HepG2 (cell line): ENCODE measurements around the gene ZNF853. TPM values are rescaled to one million over a fixed set of nuclear protein-coding genes. Genes with fewer than 3 reads are reported as not detected.

ENCODE experiments used
- CTCF ChIP-seq: sonication (generic); formaldehyde crosslinking; IDR thresholded peaks from 2 replicates; pipeline ENCODE4 v1.5.0; 2020; ENCODE audit warnings: mild to moderate bottlenecking, missing genetic modification reagents, moderate library complexity
- GABPB1 ChIP-seq: IDR thresholded peaks from 2 replicates; pipeline ENCODE4 v1.6.1; 2016; ENCODE audit warnings: mild to moderate bottlenecking, missing genetic modification reagents, moderate library complexity, missing compliant biosample characterization
- HNRNPH1 ChIP-seq: fragments of 200-400 bp; formaldehyde crosslinking; optimal IDR thresholded peaks from 2 replicates; pipeline ENCODE3; 2017; ENCODE audit warnings: mild to moderate bottlenecking, low read depth, low read length
- HOXA3 ChIP-seq: sonication (generic); formaldehyde crosslinking; IDR thresholded peaks from 2 replicates; pipeline ENCODE4 v1.5.0; 2020; ENCODE audit warnings: missing genetic modification reagents
- KAT8 ChIP-seq: IDR thresholded peaks from 2 replicates; pipeline ENCODE4 v1.6.1; 2016; ENCODE audit warnings: missing genetic modification reagents, missing compliant biosample characterization
- KDM5B ChIP-seq: sonication (generic); formaldehyde crosslinking; IDR thresholded peaks from 2 replicates; pipeline ENCODE4 v1.4.0; 2020; ENCODE audit warnings: missing genetic modification reagents, mild to moderate bottlenecking, borderline replicate concordance
- NFAT5 ChIP-seq: sonication (generic); formaldehyde crosslinking; IDR thresholded peaks from 2 replicates; pipeline ENCODE4 v1.4.0; 2020; ENCODE audit warnings: missing genetic modification reagents
- RAD21 ChIP-seq: fragments of 450-650 bp; formaldehyde crosslinking; IDR thresholded peaks from 2 replicates; pipeline ENCODE4 v1.5.0; 2020; ENCODE audit warnings: mild to moderate bottlenecking
- SAP130 ChIP-seq: IDR thresholded peaks from 2 replicates; pipeline ENCODE4 v1.6.1; 2016; ENCODE audit warnings: low read depth
- SPEN ChIP-seq: sonication (generic); formaldehyde crosslinking; IDR thresholded peaks from 2 replicates; pipeline ENCODE4 v1.5.1; 2020; ENCODE audit warnings: low read depth, mild to moderate bottlenecking, missing genetic modification reagents
- TAF15 ChIP-seq: fragments of 200-400 bp; formaldehyde crosslinking; IDR thresholded peaks from one replicate; pipeline ENCODE4 v1.6.1; 2018; ENCODE audit warnings: mild to moderate bottlenecking, low read depth, low read length; ENCODE audit not compliant: poor library complexity, severe bottlenecking
- TSC22D2 ChIP-seq: sonication (generic); formaldehyde crosslinking; IDR thresholded peaks from 2 replicates; pipeline ENCODE4 v1.5.1; 2020; ENCODE audit warnings: missing genetic modification reagents, mild to moderate bottlenecking, borderline replicate concordance
- ZBTB7B ChIP-seq: sonication (generic); formaldehyde crosslinking; IDR thresholded peaks from 2 replicates; pipeline ENCODE4 v1.4.0; 2020; ENCODE audit warnings: missing genetic modification reagents
- ZFX ChIP-seq: sonication (generic); formaldehyde crosslinking; IDR thresholded peaks from 2 replicates; pipeline ENCODE4 v1.4.0; 2020; ENCODE audit warnings: mild to moderate bottlenecking, low read depth, missing genetic modification reagents, moderate library complexity
- ZNF674 ChIP-seq: sonication (generic); formaldehyde crosslinking; IDR thresholded peaks from 2 replicates; pipeline ENCODE4 v1.5.0; 2020; ENCODE audit warnings: low read depth, mild to moderate bottlenecking, missing genetic modification reagents
- polyA plus RNA-seq, 8 experiments: library from polyadenylated mRNA; depleted of rRNA in 3 of 8; stranded (reverse) in 7 of 8; unstranded in 1 of 8; fragments of >200 nt; fragmentation: Illumina TruSeq in 4 of 8; extraction: Trizol in 4 of 8; gene quantifications; 2 replicates each; pipeline versions ENCODE4 v1.2.1 to v1.2.3, GENCODE V29; 2011 to 2016; ENCODE audit warnings: low read depth in 4 of 8, missing spikeins in 1 of 8, mixed read lengths in 1 of 8; ENCODE audit not compliant: insufficient read depth in 1 of 8
- total RNA-seq, 5 experiments: library from RNA; depleted of rRNA; stranded (reverse); fragments of >200 nt; fragmentation: Illumina TruSeq; extraction: Trizol; gene quantifications; 2 replicates each; pipeline ENCODE4 v1.2.3, GENCODE V29; 2016; ENCODE audit warnings: low read depth in 1 of 5
- TF ChIP-seq, protein P1 (sequence below): sonication (generic); formaldehyde crosslinking; IDR thresholded peaks from 2 replicates; pipeline ENCODE4 v1.5.0; 2020; ENCODE audit warnings: mild to moderate bottlenecking, missing genetic modification reagents, borderline replicate concordance

ZNF853 gene
- total and polyA plus RNA-seq, 2 of the 13 experiments (the other 11 are each of a cell fraction or from before 2014, with no cell fraction given): 2.1 to 6.2 TPM

- TF ChIP-seq, protein P1, sequence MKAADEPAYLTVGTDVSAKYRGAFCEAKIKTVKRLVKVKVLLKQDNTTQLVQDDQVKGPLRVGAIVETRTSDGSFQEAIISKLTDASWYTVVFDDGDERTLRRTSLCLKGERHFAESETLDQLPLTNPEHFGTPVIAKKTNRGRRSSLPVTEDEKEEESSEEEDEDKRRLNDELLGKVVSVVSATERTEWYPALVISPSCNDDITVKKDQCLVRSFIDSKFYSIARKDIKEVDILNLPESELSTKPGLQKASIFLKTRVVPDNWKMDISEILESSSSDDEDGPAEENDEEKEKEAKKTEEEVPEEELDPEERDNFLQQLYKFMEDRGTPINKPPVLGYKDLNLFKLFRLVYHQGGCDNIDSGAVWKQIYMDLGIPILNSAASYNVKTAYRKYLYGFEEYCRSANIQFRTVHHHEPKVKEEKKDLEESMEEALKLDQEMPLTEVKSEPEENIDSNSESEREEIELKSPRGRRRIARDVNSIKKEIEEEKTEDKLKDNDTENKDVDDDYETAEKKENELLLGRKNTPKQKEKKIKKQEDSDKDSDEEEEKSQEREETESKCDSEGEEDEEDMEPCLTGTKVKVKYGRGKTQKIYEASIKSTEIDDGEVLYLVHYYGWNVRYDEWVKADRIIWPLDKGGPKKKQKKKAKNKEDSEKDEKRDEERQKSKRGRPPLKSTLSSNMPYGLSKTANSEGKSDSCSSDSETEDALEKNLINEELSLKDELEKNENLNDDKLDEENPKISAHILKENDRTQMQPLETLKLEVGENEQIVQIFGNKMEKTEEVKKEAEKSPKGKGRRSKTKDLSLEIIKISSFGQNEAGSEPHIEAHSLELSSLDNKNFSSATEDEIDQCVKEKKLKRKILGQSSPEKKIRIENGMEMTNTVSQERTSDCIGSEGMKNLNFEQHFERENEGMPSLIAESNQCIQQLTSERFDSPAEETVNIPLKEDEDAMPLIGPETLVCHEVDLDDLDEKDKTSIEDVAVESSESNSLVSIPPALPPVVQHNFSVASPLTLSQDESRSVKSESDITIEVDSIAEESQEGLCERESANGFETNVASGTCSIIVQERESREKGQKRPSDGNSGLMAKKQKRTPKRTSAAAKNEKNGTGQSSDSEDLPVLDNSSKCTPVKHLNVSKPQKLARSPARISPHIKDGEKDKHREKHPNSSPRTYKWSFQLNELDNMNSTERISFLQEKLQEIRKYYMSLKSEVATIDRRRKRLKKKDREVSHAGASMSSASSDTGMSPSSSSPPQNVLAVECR: peak; percentile 45; the same call in 1 of the 2 replicates
- TF ChIP-seq GABPB1 (CRISPR knock-in tag) (0 out of 2 replicates have a peak, but pooled peaks have one; percentile 24), HOXA3 (CRISPR knock-in tag) (0 out of 2 replicates have a peak, but pooled peaks have one; percentile 27), KAT8 (CRISPR knock-in tag) (peak; percentile 57; the same call in 1 of the 2 replicates), TAF15 (peak; percentile 60), ZNF674 (CRISPR knock-in tag) (no peak), ZFX (CRISPR knock-in tag) (peak; percentile 33; the same call in 1 of the 2 replicates), NFAT5 (no peak), SPEN (0 out of 2 replicates have a peak, but pooled peaks have one; percentile 36), TSC22D2 (CRISPR knock-in tag) (no peak), RAD21 (peak; percentile 68), KDM5B (CRISPR knock-in tag) (0 out of 2 replicates have a peak, but pooled peaks have one; percentile 16), SAP130 (CRISPR knock-in tag) (peak; percentile 63), CTCF (peak; percentile 65), ZBTB7B (peak; percentile 49; the same call in 1 of the 2 replicates), HNRNPH1 (no peak)
Observed at GRCh38 chr7:6637544-6638229, 22.3 kb downstream of the ZNF853 start (continued).
